SH-SY5Y (cell line): ENCODE data around the gene STON2.

Source experiments
- GATA2 ChIP-seq: IDR thresholded peaks from 2 replicates; pipeline ENCODE4 v1.6.1; 2011; ENCODE audit warnings: mild to moderate bottlenecking, low read depth, low read length
- GATA3 ChIP-seq: IDR thresholded peaks from 2 replicates; pipeline ENCODE4 v1.6.1; 2011; ENCODE audit warnings: low read depth, mild to moderate bottlenecking, low read length, moderate library complexity

Gene STON2

DNA sequence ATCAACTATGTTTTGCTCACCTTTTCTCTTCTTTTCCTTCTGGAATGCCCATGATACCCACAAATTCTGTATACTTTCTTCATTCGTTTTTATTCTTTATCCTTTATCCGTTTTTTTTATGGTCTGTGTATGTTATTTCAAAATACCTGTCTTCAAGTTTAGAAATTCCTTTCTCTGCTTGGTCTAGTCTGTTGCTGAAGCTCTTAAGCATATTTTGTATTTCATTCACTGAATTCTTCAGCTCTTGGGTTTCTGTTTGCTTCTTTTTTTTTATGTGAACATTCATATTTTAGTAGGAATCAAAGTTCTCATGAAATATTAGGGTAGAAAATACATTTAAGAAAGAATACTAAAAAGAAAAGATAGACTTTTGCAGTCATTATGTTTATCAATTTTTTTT lies 156.6 kb downstream of the STON2 start:
- no peak for TF ChIP-seq GATA3
- no peak for TF ChIP-seq GATA2

DNA sequence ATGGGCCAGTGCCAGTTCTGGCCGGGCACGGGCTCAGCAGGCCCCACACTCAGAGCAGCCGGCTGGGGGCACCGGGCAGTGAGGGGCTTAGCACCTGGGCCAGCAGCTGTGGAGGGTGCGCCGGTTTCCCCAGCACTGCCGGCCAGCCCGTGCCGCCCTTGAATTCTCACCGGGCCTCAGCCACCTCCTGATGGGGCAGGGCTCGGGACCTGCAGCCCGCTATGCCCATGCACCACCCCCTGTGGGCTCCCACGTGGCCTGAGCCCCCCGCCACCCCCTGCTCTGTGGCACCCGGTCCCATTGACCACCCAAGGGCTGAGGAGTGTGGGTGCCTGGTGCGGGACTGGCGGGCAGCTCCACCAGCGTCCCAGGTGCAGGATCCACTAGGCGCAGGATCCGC lies 164.0 kb downstream of the STON2 start:
- TF ChIP-seq GATA2, result no peak
- no peak for TF ChIP-seq GATA3

DNA sequence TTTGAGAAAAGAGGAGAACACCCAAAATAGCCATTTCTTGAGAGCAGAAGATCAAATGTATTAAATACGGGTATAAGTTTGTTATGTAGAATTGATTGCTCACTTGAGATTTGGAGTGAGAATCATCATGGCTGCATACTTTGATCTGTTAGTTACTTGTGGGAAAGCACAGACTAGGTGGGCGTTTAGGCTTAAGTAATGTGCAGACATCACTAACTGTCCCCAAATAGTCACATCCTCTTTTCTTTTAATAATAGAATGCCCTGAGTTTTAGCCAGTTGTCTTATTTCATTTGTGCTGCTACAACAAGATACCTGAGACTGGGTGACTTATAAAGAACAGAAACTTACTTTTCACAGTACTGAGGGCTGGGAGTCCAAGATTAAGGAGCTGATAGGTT lies 165.0 kb downstream of the STON2 start:
- TF ChIP-seq GATA2 (no peak), GATA3 (no peak)

GRCh38 chr14:81234278-81234677 lies 165.8 kb downstream of the STON2 start:
- TF ChIP-seq GATA2, result no peak
- TF ChIP-seq GATA3, result no peak

DNA sequence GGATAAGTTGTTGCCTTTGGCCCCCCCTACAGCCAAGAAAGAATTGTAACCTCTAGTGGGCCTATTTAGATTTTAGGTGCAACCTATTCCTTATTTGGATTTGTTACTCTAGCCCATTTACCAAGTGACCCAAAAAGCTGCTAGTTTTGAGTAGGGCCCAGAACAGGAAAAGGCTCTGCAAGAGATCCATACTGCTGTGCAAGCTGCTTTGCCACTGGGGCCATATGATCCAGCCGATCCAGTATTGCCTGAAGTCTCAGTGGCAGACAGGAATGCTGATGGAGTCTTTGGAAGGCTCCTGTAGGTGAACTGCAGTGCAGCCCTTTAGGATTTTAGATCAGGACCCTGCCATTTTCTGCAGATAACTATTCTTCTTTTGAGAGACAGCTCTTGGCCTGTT lies 166.5 kb downstream of the STON2 start:
- no peak for TF ChIP-seq GATA3
- TF ChIP-seq GATA2, result no peak

GRCh38 chr14:81231540-81231939 lies 168.6 kb downstream of the STON2 start:
- no peak for TF ChIP-seq GATA3
- TF ChIP-seq GATA2, result no peak

- TF ChIP-seq GATA3 (no peak), GATA2 (no peak)
Measured at GRCh38 chr14:81224222-81224621, 175.9 kb downstream of the STON2 start.

DNA sequence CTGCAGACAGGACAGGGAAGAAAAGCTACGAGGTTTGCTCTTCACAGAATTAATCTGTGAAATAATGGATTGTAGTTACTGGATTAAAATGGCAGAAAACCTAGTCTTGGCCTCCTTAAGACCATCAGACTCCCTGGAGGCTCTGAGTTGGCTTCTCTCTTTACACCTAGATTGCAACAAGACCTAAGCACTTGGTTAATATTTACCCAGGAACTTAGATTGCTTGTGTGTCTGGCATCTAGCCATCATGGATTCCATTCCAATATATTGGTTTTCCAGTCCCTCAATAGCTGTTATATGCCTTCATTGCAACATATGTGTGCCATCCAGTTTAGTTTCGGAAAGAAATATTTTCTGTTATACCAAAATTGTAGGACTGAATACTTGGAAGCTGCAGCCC lies 177.4 kb downstream of the STON2 start:
- TF ChIP-seq GATA2 (no peak), GATA3 (no peak)

GRCh38 chr14:81222126-81222525 lies 178.0 kb downstream of the STON2 start:
- no peak for TF ChIP-seq GATA3
- TF ChIP-seq GATA2, result no peak

GRCh38 chr14:81221579-81222102 lies 178.5 kb downstream of the STON2 start:
- TF ChIP-seq GATA3 (no peak), GATA2 (no peak)

DNA sequence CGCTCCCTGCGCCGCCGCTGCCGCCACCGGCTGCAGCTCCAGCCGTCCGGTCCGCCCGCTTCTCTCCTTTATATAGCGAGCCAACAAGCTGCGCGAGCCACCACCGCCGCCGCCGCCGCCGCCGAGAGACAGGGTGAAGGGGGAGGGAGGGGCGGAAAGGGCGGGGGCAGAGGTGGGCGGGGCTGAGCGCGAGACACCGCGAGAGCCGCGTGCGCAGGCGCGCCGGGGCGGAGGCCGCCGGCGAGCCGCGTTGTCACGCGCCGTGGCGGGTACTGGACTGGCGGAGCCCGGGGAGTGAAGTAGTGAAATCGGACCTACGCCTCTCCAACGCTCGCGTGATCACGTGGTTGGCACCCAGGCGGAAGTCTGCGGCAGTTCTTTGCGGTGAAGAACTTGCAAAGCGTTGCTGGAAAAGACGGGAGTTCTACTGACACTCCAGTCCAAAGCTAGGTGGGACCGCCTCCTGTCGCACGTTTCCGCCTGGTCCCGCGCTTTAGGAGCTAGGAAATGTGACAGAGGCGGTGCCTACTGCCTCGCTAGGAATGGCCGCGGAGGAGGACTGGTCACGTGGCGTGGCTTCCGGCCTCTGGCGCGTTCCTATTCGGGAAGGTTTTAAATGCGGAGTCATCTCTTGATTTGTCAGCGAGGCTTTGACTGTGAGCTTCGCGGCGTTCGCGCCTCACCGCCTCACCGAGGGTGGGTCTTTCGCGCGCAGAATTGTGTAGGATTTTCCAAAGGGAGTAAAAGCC lies 179.1 kb downstream of the STON2 start, which contains the start of gene GTF2A1:
GTF2A1 (minus strand) TSS at position 130 of the 749 bp plus-strand sequence. CDS start 441 bp downstream, outside the sequence.
- TF ChIP-seq GATA2, result no peak
- no peak for TF ChIP-seq GATA3

DNA sequence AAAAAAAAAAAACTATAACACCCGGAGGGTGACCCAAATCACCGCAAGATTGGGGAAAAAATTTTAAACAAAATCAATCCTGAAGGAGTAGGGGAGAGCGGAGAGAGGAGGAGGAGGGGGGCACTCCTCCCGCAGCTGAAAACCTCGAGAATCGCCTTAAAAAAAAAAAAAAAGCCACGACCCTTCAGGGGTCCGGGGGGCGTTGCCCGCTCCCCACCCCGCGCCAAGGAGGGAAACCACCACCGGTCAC lies 179.6 kb downstream of the STON2 start:
- TF ChIP-seq GATA2 (no peak), GATA3 (no peak)

DNA sequence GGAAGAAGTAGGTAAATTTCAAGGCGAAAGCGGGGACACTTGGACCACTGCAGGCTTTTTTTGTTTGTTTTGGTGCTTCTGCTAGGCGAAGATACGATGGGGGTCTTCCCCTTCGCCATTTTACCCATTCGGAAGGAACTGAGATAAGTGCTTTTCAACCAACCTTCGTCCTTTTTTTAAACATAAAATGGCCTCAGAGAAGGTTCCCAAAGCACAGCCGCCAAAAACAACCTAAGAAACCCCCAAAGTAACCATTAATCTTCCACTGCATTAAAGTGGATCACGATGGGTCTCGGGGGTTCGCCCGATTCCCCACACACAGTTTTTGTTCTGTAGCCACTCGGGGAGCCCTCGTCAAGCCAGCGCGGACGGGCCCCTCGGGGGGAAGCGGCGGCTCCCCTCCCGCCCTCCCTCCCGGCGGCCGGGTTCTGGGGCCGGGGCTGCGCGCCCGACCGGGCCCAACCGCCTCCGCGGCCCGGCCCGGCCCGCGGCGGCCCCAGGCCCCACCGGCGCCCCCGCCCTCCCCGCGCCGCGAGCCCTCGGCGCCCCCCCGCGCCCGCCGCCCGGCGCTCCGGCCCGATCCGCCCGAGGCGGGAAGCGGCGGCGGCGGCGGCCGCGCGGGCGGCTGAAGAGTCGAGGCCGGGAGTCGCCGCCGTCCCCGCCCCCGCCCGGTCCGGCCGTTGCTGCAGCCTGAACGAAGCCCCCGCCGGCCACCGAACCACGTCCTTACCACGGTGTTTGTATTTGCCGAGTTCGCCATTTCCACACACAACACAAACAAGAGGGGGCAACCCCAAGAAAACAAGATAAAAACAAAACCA lies 180.2 kb downstream of the STON2 start:
- TF ChIP-seq GATA3 (no peak), GATA2 (no peak)

GRCh38 chr14:81219210-81219758 lies 180.8 kb downstream of the STON2 start:
- TF ChIP-seq GATA3, result no peak
- no peak for TF ChIP-seq GATA2
